SU-DHL-6 (cell line): ENCODE data around the gene PTPRN2.

Source experiments
- H2AFZ ChIP-seq: fragments of 200-600 bp; sonication (generic); 2 replicates; pipeline ENCODE4 v1.6.1; 2014; ENCODE audit warnings: low read depth, mild to moderate bottlenecking, moderate library complexity, mixed read lengths, antibody characterized with exemption, low read length; ENCODE audit not compliant: severe bottlenecking
- H3F3A ChIP-seq: fragments of 200-600 bp; shearing (Covaris generic); 2 replicates; pipeline ENCODE4 v1.6.0; 2016; ENCODE audit warnings: antibody characterized with exemption, mild to moderate bottlenecking; ENCODE audit not compliant: insufficient read depth
- H3K27ac ChIP-seq: fragments of 200-600 bp; sonication (generic); 2 replicates; pipeline ENCODE4 v1.5.1; 2016; ENCODE audit warnings: low read depth, mild to moderate bottlenecking, low read length, moderate library complexity, mixed read lengths
- H3K27me3 ChIP-seq: fragments of 200-600 bp; sonication (generic), shearing (Covaris generic); 2 replicates; pipeline ENCODE4 v1.6.0; 2014; ENCODE audit warnings: mild to moderate bottlenecking, low read length
- H3K36me3 ChIP-seq: fragments of 200-600 bp; sonication (generic); 2 replicates; pipeline ENCODE4 v1.6.1; 2014; ENCODE audit warnings: mild to moderate bottlenecking, low read length, mixed read lengths
- H3K4me2 ChIP-seq: fragments of 300-600, 200-600 bp; shearing (Covaris generic), sonication (generic); 2 replicates; pipeline ENCODE4 v1.6.0; 2014; ENCODE audit warnings: low read length, low read depth, mild to moderate bottlenecking; ENCODE audit not compliant: poor library complexity, severe bottlenecking
- H3K4me3 ChIP-seq: fragments of 200-600 bp; sonication (generic); 2 replicates; pipeline ENCODE4 v1.5.1; 2014; ENCODE audit warnings: antibody characterized with exemption, low read length, mild to moderate bottlenecking, mixed read lengths; ENCODE audit not compliant: insufficient read depth, poor library complexity, severe bottlenecking
- H3K79me2 ChIP-seq: fragments of 200-600 bp; sonication (generic); 2 replicates; pipeline ENCODE4 v1.6.1; 2014; ENCODE audit warnings: mild to moderate bottlenecking, low read length, moderate library complexity; ENCODE audit not compliant: insufficient read depth
- H3K9ac ChIP-seq: fragments of 200-600 bp; sonication (generic); 2 replicates; pipeline ENCODE4 v1.7.0; 2014; ENCODE audit warnings: mild to moderate bottlenecking, low read length
- H3K9me2 ChIP-seq: fragments of 200-600 bp; sonication (generic); replicated peaks from 2 replicates; pipeline ENCODE4 v1.6.1; 2014; ENCODE audit warnings: low read length; ENCODE audit not compliant: insufficient read depth
- H3K9me3 ChIP-seq: fragments of 200-600 bp; sonication (generic); 2 replicates; pipeline ENCODE4 v1.6.1; 2014; ENCODE audit warnings: low read length, mixed read lengths; ENCODE audit not compliant: insufficient read depth
- H4K20me1 ChIP-seq: fragments of 200-600 bp; sonication (generic); 2 replicates; pipeline ENCODE4 v1.6.1; 2014; ENCODE audit warnings: low read depth, mild to moderate bottlenecking, antibody characterized with exemption, low read length, moderate library complexity, mixed read lengths
- CTCF ChIP-seq: fragments of 200-600 bp; sonication (generic); IDR thresholded peaks from one replicate; pipeline ENCODE4 v1.5.1; 2017; ENCODE audit warnings: antibody characterized with exemption, mild to moderate bottlenecking, low read length, moderate library complexity; ENCODE audit not compliant: insufficient read depth, poor library complexity, severe bottlenecking
- EZH2phosphoT487 ChIP-seq: fragments of 200-600 bp; sonication (generic), shearing (Covaris generic); conservative IDR thresholded peaks from 2 replicates; pipeline ENCODE4 v1.6.1; 2018; ENCODE audit warnings: mild to moderate bottlenecking, antibody characterized with exemption, low read length, moderate library complexity, mixed read lengths

Gene PTPRN2

GRCh38 chr7:157687158-157687557 is 900.5 kb downstream of the PTPRN2 start:
- H3K4me2 ChIP-seq = no peak overlapping the region
- H2AFZ ChIP-seq = no peak overlapping the region
- no peaks in the 10 kb centered on the region for H3K27me3 ChIP-seq
- no peak overlapping the region for H3K9ac ChIP-seq
- TF ChIP-seq CTCF = no peak
- no peak for TF ChIP-seq EZH2phosphoT487
- no peaks in the 10 kb centered on the region for H3K9me2 ChIP-seq
- H4K20me1 ChIP-seq = no peaks in the 10 kb centered on the region
- H3K9me3 ChIP-seq = no peaks in the 10 kb centered on the region
- no peaks in the 10 kb centered on the region for H3K36me3 ChIP-seq
- no peak overlapping the region for H3K27ac ChIP-seq
- H3F3A ChIP-seq = no peaks in the 10 kb centered on the region
- H3K4me3 ChIP-seq = no peak overlapping the region
- H3K79me2 ChIP-seq = no peaks in the 10 kb centered on the region

GRCh38 chr7:157686285-157686894 is 901.2 kb downstream of the PTPRN2 start:
- no peaks in the 10 kb centered on the region for H4K20me1 ChIP-seq
- H3K27ac ChIP-seq = no peak overlapping the region
- H2AFZ ChIP-seq = no peak overlapping the region
- H3K36me3 ChIP-seq = no peaks in the 10 kb centered on the region
- H3K9ac ChIP-seq = no peak overlapping the region
- H3K9me3 ChIP-seq = no peaks in the 10 kb centered on the region
- H3K79me2 ChIP-seq = no peaks in the 10 kb centered on the region
- TF ChIP-seq EZH2phosphoT487 (no peak), CTCF (no peak)
- H3K27me3 ChIP-seq = no peaks in the 10 kb centered on the region
- H3F3A ChIP-seq = no peaks in the 10 kb centered on the region
- no peaks in the 10 kb centered on the region for H3K9me2 ChIP-seq
- H3K4me2 ChIP-seq = no peak overlapping the region
- no peak overlapping the region for H3K4me3 ChIP-seq

GRCh38 chr7:157685430-157686284 is 902.0 kb downstream of the PTPRN2 start:
- H3K27ac ChIP-seq = no peak overlapping the region
- H3K9me3 ChIP-seq = no peaks in the 10 kb centered on the region
- no peak overlapping the region for H3K9ac ChIP-seq
- no peaks in the 10 kb centered on the region for H3K27me3 ChIP-seq
- H4K20me1 ChIP-seq = no peaks in the 10 kb centered on the region
- no peaks in the 10 kb centered on the region for H3F3A ChIP-seq
- H3K4me2 ChIP-seq = no peak overlapping the region
- TF ChIP-seq CTCF (no peak), EZH2phosphoT487 (no peak)
- no peak overlapping the region for H2AFZ ChIP-seq
- H3K79me2 ChIP-seq = no peaks in the 10 kb centered on the region
- no peaks in the 10 kb centered on the region for H3K9me2 ChIP-seq
- H3K4me3 ChIP-seq = no peak overlapping the region
- H3K36me3 ChIP-seq = no peaks in the 10 kb centered on the region
